Activated T-cell treated with anti-CD3 and anti-CD28 coated beads for 1 hour (primary cell): ENCODE data around the gene ATAD3A.
"Not testable (repeated sequence)": the region's sequence is repeated elsewhere in the genome, so short reads cannot be mapped to it uniquely, and the experiment has no call there.

Source experiments
- DNase-seq: peaks from one replicate; pipeline ENCODE4 v3.0.0-alpha.2; 2020; ENCODE audit warnings: low read depth

ATAD3A gene

GRCh38 chr1:1556505-1556904 lies 44.5 kb downstream of the ATAD3A start:
- no peak for DNase-seq

- not testable (repeated sequence) for DNase-seq
Measured at GRCh38 chr1:1556961-1557360, 45.0 kb downstream of the ATAD3A start.

- not testable (repeated sequence) for DNase-seq
Measured at GRCh38 chr1:1557688-1558087, 45.7 kb downstream of the ATAD3A start.

- DNase-seq = no peak
Measured at GRCh38 chr1:1558591-1558990, 46.6 kb downstream of the ATAD3A start.

GRCh38 chr1:1559066-1559465 lies 47.1 kb downstream of the ATAD3A start:
- DNase-seq = no peak

GRCh38 chr1:1560178-1560577 lies 48.2 kb downstream of the ATAD3A start:
- DNase-seq = no peak

GRCh38 chr1:1561801-1562470 lies 50.0 kb downstream of the ATAD3A start:
- no peak for DNase-seq

GRCh38 chr1:1562556-1563195 lies 50.7 kb downstream of the ATAD3A start:
- no peak for DNase-seq

GRCh38 chr1:1563688-1564087 lies 51.7 kb downstream of the ATAD3A start:
- DNase-seq = no peak

GRCh38 chr1:1564268-1564667 lies 52.3 kb downstream of the ATAD3A start:
- no peak for DNase-seq

- DNase-seq = no peak
Measured at GRCh38 chr1:1565340-1565739, 53.4 kb downstream of the ATAD3A start.

GRCh38 chr1:1567152-1567875 lies 55.4 kb downstream of the ATAD3A start:
- no peak for DNase-seq

- no peak for DNase-seq
Measured at GRCh38 chr1:1567891-1568291, 55.9 kb downstream of the ATAD3A start.

GRCh38 chr1:1569341-1569740 lies 57.4 kb downstream of the ATAD3A start:
- no peak for DNase-seq

GRCh38 chr1:1573843-1574720 lies 62.1 kb downstream of the ATAD3A start:
- DNase-seq = peak; percentile 57

GRCh38 chr1:1574721-1575537 lies 63.0 kb downstream of the ATAD3A start, which contains the start of gene SSU72:
Gene SSU72 (minus strand): TSS chr1:1574863. CDS start chr1:1574557, 306 bp downstream.
- DNase-seq = peak; percentile 90

- no peak for DNase-seq
Measured at GRCh38 chr1:1577367-1578011, 65.5 kb downstream of the ATAD3A start.

GRCh38 chr1:1578371-1578940 lies 66.5 kb downstream of the ATAD3A start:
- no peak for DNase-seq

GRCh38 chr1:1582585-1583346 lies 70.8 kb downstream of the ATAD3A start:
- no peak for DNase-seq
